SJSA1 (cell line): ENCODE data around the gene NFIX. TPM values are rescaled to one million over a fixed set of nuclear protein-coding genes. Genes with fewer than 3 reads are reported as not detected.

Experiments
- DNase-seq, 2 experiments: peaks; one replicate each; pipeline ENCODE4 v3.0.0-alpha.2; 2015 to 2020; ENCODE audit warnings: low spot score in 2 of 2, low read depth in 1 of 2
- H3K27ac ChIP-seq: fragments of 250-450 bp; sonication (Bioruptor Pico); 2 replicates; pipeline ENCODE4 v1.5.1; 2020; ENCODE audit warnings: mild to moderate bottlenecking, moderate library complexity
- H3K27me3 ChIP-seq: fragments of 250-450 bp; sonication (Bioruptor Pico); replicated peaks from 2 replicates; pipeline ENCODE4 v1.5.1; 2020; ENCODE audit warnings: mild to moderate bottlenecking, moderate library complexity
- H3K36me3 ChIP-seq: fragments of 250-450 bp; sonication (Bioruptor Pico); 2 replicates; pipeline ENCODE4 v1.5.1; 2020; ENCODE audit warnings: mild to moderate bottlenecking
- H3K4me1 ChIP-seq: fragments of 250-450 bp; sonication (Bioruptor Pico); replicated peaks from 2 replicates; pipeline ENCODE4 v1.6.1; 2021; ENCODE audit warnings: mild to moderate bottlenecking
- H3K4me3 ChIP-seq: fragments of 250-450 bp; sonication (Bioruptor Pico); 2 replicates; pipeline ENCODE4 v1.5.1; 2020; ENCODE audit warnings: mild to moderate bottlenecking
- H3K9me3 ChIP-seq: fragments of 250-450 bp; sonication (Bioruptor Pico); replicated peaks from 2 replicates; pipeline ENCODE4 v1.5.1; 2020; ENCODE audit warnings: mild to moderate bottlenecking
- total RNA-seq: library from RNA; depleted of rRNA; stranded (reverse); fragments of >200 nt; shearing (Covaris generic); gene quantifications from 2 replicates; pipeline ENCODE4 v1.2.3, GENCODE V29; 2014

NFIX gene
- total RNA-seq, 1 experiment from 2014 or later = 10.9 TPM

- Histone ChIP-seq H3K27ac (no peak overlapping the region), H3K9me3 (no peaks in the 10 kb centered on the region), H3K27me3 (no peaks in the 10 kb centered on the region), H3K4me1 (peaks cover 28% of the 10 kb centered on the region), H3K4me3 (no peak overlapping the region), H3K36me3 (peaks cover 57% of the 10 kb centered on the region)
- no peak for DNase-seq
Measured at GRCh38 chr19:13122980-13123957, 128.0 kb downstream of the NFIX start.

- H3K4me1 ChIP-seq = peaks cover 15% of the 10 kb centered on the region
- H3K27me3 ChIP-seq = no peaks in the 10 kb centered on the region
- no peaks in the 10 kb centered on the region for H3K9me3 ChIP-seq
- H3K4me3 ChIP-seq = no peak overlapping the region
- no peak overlapping the region for H3K27ac ChIP-seq
- no peak for DNase-seq
- peaks cover 51% of the 10 kb centered on the region for H3K36me3 ChIP-seq
Measured at GRCh38 chr19:13127051-13127450, 131.8 kb downstream of the NFIX start.

GRCh38 chr19:13127811-13128575 lies 132.7 kb downstream of the NFIX start:
- no peak for DNase-seq
- Histone ChIP-seq H3K9me3 (no peaks in the 10 kb centered on the region), H3K4me1 (peaks cover 24% of the 10 kb centered on the region), H3K27me3 (no peaks in the 10 kb centered on the region), H3K4me3 (no peak overlapping the region), H3K27ac (no peak overlapping the region), H3K36me3 (peaks cover 50% of the 10 kb centered on the region)

- Histone ChIP-seq H3K4me1 (peaks cover 30% of the 10 kb centered on the region), H3K4me3 (no peak overlapping the region), H3K27ac (no peak overlapping the region), H3K27me3 (no peaks in the 10 kb centered on the region), H3K36me3 (peaks cover 48% of the 10 kb centered on the region), H3K9me3 (no peaks in the 10 kb centered on the region)
- DNase-seq = no peak
Measured at GRCh38 chr19:13128583-13128982, 133.3 kb downstream of the NFIX start.

- H3K9me3 ChIP-seq = no peaks in the 10 kb centered on the region
- H3K36me3 ChIP-seq = peaks cover 41% of the 10 kb centered on the region
- no peak overlapping the region for H3K27ac ChIP-seq
- no peaks in the 10 kb centered on the region for H3K27me3 ChIP-seq
- H3K4me1 ChIP-seq = peaks cover 36% of the 10 kb centered on the region
- H3K4me3 ChIP-seq = no peak overlapping the region
- no peak for DNase-seq
Measured at GRCh38 chr19:13129384-13129783, 134.1 kb downstream of the NFIX start.

- Histone ChIP-seq H3K9me3 (no peaks in the 10 kb centered on the region), H3K36me3 (peaks cover 49% of the 10 kb centered on the region), H3K27me3 (no peaks in the 10 kb centered on the region), H3K4me1 (peaks cover 39% of the 10 kb centered on the region), H3K4me3 (no peak overlapping the region), H3K27ac (no peak overlapping the region)
- no peak for DNase-seq
Measured at GRCh38 chr19:13130886-13131490, 135.7 kb downstream of the NFIX start.

- Histone ChIP-seq H3K36me3 (peaks cover 55% of the 10 kb centered on the region), H3K27ac (no peak overlapping the region), H3K27me3 (no peaks in the 10 kb centered on the region), H3K4me1 (peaks cover 39% of the 10 kb centered on the region), H3K9me3 (no peaks in the 10 kb centered on the region), H3K4me3 (no peak overlapping the region)
- DNase-seq = no peak
Measured at GRCh38 chr19:13132471-13133180, 137.4 kb downstream of the NFIX start.

- Histone ChIP-seq H3K4me3 (no peak overlapping the region), H3K36me3 (peaks cover 57% of the 10 kb centered on the region), H3K27ac (no peak overlapping the region), H3K4me1 (peaks cover 39% of the 10 kb centered on the region), H3K27me3 (no peaks in the 10 kb centered on the region), H3K9me3 (no peaks in the 10 kb centered on the region)
- DNase-seq = no peak
Measured at GRCh38 chr19:13133241-13133870, 138.1 kb downstream of the NFIX start.

- Histone ChIP-seq H3K4me3 (no peak overlapping the region), H3K27ac (no peak overlapping the region), H3K27me3 (no peaks in the 10 kb centered on the region), H3K4me1 (peaks cover 47% of the 10 kb centered on the region), H3K9me3 (no peaks in the 10 kb centered on the region), H3K36me3 (peaks cover 59% of the 10 kb centered on the region)
- no peak for DNase-seq
Measured at GRCh38 chr19:13134626-13135025, 139.4 kb downstream of the NFIX start.

DNA sequence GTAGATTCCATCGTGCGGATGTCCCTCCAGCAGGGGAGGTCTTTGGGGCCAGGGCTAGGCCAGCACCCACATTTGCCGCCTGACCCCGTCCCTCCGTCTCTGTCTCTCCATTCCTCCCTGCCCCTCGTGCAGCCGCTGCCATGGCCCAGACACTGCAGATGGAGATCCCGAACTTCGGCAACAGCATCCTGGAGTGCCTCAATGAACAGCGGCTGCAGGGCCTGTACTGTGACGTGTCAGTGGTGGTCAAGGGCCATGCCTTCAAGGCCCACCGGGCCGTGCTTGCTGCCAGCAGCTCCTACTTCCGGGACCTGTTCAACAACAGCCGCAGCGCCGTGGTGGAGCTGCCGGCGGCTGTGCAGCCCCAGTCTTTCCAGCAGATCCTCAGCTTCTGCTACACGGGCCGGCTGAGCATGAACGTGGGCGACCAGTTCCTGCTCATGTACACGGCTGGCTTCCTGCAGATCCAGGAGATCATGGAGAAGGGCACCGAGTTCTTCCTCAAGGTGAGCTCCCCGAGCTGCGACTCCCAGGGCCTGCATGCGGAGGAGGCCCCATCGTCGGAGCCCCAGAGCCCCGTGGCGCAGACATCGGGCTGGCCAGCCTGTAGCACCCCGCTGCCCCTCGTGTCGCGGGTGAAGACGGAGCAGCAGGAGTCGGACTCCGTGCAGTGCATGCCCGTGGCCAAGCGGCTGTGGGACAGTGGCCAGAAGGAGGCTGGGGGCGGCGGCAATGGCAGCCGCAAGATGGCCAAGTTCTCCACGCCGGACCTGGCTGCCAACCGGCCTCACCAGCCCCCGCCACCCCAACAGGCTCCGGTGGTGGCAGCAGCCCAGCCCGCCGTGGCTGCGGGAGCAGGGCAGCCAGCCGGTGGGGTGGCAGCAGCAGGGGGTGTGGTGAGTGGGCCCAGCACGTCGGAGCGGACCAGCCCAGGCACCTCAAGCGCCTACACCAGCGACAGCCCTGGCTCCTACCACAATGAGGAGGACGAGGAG lies 140.1 kb downstream of the NFIX start:
- peaks cover 59% of the 10 kb centered on the region for H3K36me3 ChIP-seq
- DNase-seq = no peak
- H3K27ac ChIP-seq = no peak overlapping the region
- H3K27me3 ChIP-seq = no peaks in the 10 kb centered on the region
- peaks cover 50% of the 10 kb centered on the region for H3K4me1 ChIP-seq
- H3K9me3 ChIP-seq = no peaks in the 10 kb centered on the region
- no peak overlapping the region for H3K4me3 ChIP-seq

- H3K27me3 ChIP-seq = no peaks in the 10 kb centered on the region
- H3K27ac ChIP-seq = no peak overlapping the region
- DNase-seq = no peak
- no peak overlapping the region for H3K4me3 ChIP-seq
- no peaks in the 10 kb centered on the region for H3K9me3 ChIP-seq
- H3K4me1 ChIP-seq = peaks cover 35% of the 10 kb centered on the region
- H3K36me3 ChIP-seq = peaks cover 53% of the 10 kb centered on the region
Measured at GRCh38 chr19:13137290-13137794, 142.1 kb downstream of the NFIX start.
